ENCODE data around the gene KIAA1217.
A peak's percentile ranks its signal among the peaks of the same experiment; 100 is the strongest.

KIAA1217 gene

DNA sequence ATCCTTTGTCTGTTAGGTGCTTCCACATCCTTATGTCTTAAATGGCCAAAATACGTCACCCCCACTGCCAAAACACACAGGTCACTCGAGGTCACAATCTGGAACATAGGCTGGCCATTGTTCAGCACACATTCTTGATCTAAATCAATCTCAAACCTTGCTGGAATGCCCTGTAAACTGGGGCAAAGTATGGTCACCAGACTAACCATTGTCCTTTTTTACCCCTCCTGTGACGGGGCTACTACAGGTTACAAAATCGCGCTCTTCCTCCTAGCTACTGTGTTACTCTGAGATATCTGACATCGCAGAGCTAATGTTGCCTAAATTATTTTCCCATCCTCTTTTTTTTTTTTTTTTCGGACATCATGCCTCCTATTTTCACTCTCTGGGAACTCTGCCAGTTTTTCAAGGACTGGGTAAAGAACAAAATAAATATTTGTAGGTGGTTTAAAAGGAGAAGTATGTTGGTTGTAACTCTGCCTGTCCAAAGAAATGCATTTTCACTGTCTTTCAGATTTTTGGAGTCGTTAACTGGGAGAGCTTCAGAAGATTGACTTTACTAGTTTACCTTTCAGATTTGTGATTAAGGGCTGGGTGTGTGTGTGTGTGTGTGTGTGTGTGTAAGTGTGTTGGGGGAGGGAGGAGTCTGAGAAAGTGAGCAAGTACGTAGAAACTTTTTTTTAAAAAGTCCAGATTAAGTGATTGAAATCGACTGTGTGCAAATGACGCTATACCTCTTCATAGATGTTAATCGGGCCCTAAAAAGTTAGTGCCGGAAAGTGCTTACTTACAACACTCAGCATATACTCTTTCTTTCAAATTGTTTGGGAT lies 942 bp upstream of the KIAA1217 start:
- DNase-seq (ENCODE audit: low read depth in 2 of 2) = no peak

DNA sequence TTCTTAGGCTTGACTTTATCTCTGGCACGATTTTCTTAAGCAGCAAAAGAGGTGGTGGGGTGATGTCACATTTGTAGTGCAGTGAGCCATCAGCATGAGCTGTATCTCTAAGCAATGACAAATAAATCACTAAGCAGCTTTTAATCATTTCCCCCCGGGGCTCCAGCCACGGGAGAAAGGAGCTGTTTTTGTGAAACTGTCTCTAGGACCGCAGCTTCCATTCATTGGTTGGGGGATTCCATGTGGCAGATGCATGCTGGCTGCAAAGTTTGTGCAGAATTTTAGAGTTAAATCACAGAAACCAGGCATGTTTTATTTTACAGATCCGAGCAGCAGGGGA lies 464 bp downstream of the KIAA1217 start:
- DNase-seq (ENCODE audit: low read depth in 2 of 2) = peak in 1 of 2 experiments; percentile 5

DNA sequence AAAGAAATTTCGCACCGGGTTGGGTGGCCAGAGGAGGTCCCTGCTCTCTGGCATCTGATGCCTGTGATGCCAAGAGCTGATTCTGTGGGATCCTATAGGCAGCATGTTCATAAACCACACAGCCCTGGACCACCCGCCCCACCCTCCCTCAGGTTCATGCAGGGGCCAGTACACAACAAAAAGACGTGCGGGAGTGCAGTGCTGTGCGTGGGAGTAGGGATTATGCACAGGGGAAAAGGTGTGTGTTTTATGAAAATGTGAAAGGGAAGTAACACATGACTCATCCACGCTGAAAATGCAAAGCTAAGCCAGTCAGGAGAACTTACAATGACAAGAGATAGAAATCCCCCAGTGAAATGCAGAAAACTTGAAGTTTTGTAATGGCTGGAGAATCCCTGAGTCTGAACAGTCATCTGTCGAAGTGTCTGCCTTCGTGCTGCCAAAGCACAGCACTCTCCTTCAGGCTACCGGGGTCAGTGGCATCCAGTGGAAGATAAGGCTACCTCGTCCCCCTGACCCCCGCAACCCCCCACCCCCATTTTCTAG lies 1.1 kb downstream of the KIAA1217 start:
- peak in 1 of 2 experiments; percentile 33 for DNase-seq (ENCODE audit: low read depth in 2 of 2)

DNA sequence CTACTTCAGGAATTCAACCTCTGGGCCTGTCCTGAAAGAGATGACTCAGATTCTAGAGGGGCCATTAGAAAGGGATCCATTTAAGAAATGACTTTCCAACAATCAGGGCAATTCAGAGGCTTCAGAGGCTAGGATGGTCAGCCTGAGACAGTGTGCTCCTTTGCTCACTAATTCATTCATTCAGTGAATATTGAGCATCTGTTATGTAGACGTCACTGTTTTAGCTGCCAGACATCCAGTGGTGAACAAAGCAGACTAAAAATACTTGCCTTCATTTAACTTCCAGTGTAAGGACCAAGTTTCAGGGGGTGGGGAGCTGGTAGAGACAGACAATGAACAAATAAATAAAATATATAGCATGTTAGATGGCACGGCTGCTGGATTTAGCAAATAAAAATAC lies 1.6 kb downstream of the KIAA1217 start:
- no peak for DNase-seq (ENCODE audit: low read depth in 2 of 2)

DNA sequence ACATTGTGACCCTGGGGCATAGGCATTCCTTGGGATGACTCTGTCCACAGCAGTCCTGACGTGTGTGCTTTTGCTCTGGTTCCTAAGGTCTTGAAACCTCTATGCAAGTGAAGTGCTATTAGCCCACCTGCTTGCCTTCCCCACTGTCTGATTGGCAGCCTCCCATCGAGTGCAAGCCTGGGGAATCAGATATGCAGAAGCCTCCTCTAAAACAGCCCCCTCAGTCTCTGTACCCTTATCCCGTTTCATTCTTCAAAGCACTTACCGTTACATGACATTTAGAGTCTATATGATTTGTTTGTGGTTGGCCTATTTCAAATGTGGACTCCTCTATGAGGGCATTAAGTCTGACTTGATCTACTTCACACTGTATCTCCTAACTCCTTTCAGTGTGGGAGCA lies 4.3 kb downstream of the KIAA1217 start:
- DNase-seq (ENCODE audit: low read depth in 2 of 2) = no peak

DNA sequence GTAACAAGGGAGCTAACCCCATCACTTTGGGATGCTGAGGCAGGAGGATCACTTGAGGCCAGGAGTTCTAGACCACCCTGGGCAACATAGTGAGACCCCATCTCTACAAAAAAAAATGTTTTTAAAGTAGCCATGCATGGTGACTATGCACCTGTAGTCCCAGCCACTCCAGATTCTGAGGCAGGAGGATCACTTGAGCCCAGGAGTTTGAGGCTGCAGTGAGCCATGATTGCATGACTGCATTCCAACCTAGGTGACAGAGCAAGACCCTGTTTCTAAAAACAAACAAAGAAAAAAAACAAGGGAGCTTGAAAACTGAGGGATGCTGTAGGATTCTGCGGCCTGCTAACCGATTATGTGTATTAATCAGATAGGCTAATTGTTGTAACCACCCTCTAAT lies 4.9 kb downstream of the KIAA1217 start:
- no peak for DNase-seq (ENCODE audit: low read depth in 2 of 2)

DNA sequence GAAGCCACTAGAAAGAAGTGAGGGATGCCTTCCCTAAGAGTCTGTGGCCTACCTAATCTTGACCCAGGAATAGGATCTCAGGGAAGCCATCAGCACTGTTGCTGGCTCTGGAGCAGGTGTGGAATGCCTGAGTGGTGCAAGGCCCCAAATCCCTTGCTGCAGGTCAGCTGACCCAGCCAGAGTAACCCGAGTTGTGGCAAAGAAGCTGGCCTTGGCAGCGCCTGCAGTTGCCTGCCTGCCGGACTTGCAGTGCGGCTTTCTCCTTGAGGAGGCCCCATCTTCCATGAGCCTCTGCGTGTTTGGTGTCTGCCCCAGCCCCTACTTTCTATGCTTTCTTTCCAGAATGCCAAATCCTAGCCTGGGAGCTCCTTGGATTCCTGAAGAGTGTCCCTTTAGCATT lies 5.8 kb downstream of the KIAA1217 start:
- no peak for DNase-seq (ENCODE audit: low read depth in 2 of 2)

DNA sequence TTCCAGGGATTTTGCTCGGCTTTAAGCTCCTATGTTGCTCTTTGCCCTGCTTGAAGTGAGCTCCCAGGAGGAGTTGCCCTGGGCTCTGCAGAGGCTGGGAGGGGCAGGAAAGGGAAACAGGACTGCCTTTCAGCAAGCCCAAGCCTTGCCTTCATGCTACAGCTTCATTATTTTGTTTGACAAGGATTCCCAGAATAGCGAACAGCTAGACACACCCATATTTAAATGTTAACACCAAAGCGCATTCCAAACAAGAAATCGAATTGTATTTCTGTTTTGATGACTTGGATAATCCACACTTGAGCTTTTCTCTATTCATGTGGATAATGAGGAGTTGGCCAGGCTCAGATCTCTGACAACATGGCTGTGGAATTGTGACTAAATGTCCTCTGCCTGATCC lies 6.3 kb downstream of the KIAA1217 start:
- no peak for DNase-seq (ENCODE audit: low read depth in 2 of 2)

DNA sequence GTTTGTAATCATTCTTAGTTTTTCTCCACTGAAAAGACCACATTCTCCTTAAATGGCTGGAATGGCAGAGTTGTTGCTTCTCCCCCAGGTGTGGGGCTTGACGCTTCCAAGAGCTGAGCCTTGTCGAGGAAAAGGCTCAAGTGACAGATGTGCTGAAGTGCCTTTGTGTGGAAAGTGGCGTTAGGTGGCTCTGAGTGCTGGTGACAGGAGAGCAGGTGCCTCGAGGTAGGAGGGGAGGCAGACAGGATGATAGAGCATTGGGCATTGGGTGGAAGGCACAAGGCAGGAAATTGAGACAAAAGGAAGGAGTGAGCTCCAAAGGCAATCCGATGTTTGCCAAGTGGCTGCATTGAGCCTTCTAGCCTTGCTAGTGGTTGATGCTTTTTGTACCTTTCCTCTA lies 6.7 kb downstream of the KIAA1217 start:
- no peak for DNase-seq (ENCODE audit: low read depth in 2 of 2)

DNA sequence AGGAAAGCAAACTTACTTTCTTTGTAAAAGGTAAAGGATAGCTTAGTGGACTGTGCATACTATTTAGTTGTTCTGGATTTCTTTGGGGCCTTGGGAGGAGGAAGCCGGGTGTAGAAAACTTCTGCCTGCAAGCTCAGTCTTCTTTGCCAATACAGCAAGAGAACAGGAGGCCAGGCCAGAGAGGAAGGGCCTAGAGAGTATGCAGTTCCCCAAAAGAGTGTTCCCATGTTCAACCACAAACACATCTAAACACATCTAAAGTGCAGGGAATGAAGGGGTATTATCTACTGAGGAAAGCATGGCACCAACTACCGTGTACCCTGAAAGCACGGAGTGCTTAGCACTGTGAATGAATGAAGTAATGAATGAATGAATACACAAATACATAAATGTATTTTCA lies 11.0 kb downstream of the KIAA1217 start:
- no peak for DNase-seq (ENCODE audit: low read depth in 2 of 2)

DNA sequence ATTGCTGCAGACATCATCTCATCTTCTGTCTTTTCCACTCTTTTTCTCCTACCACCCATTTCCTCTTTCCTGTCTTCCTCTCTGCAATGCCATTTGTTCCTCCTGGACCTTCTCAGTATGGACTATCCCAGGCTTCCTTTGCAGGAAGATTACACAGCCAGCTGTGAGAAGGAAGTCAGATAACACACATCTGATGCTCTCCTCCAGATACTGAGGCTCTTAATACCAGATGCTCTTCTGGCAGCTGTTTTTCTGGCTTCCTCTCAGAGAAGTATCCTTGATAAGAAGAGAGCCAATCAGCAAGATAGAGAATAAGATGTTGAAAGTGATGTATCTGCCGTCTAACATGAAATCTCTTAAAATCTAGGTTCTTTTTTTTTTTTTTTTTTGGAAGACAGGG lies 14.4 kb downstream of the KIAA1217 start:
- no peak for DNase-seq (ENCODE audit: low read depth in 2 of 2)

DNA sequence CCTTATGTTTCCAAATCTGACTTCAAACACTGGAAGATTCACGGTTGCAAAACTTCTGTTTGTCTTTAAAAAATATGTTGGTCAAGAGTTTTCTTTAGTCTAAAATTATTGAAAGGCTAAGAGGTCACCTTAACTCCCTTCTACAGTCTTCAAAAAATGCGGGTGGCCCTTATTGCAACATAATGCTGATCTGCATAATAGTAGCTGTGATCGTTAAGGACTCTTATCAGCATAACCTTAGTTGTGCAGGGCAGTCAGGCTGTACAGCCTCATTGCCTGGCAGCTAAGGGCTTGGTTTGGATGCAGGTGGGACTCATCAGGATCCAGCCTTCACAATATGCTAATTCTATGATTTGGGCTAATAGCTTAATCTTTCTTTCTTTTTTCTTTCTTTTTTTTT lies 15.0 kb downstream of the KIAA1217 start:
- DNase-seq (ENCODE audit: low read depth in 2 of 2) = no peak

DNA sequence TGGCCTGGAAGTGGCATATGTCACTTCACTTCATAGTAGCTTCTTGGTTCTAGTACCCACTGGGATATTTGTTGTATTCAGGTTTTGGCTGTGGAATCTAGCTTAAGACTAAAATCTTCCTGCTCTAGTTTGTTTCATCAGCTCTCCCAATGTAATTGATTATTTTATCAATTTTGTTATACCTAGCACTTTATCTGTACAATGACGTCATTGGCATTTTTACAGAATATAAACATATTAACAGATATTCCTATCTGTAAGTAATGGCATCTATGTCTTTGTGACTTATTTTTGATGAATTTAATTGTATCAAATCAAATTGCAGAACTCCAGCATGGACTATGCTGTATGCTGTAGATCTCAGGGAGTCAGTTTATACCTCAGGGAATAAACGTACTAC lies 19.7 kb downstream of the KIAA1217 start:
- no peak for DNase-seq (ENCODE audit: low read depth in 2 of 2)

DNA sequence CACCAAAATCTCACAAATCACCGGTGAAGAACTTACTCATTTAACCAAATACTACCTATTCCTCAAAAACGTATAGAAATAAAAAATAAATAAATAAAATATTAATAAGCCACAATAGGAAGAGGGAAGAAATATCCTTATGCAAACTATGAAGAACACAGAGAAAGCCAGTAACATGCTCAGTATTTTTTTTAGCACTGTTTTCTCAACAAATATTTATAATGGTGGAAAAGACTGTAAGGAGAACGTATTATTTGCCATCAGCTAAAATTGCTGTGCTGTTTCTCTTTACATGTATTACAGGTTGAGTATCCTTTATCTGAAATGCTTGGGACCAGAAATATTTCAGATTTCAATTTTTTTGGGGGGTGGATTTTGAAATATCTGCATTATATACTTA lies 21.0 kb downstream of the KIAA1217 start:
- no peak for DNase-seq (ENCODE audit: low read depth in 2 of 2)

DNA sequence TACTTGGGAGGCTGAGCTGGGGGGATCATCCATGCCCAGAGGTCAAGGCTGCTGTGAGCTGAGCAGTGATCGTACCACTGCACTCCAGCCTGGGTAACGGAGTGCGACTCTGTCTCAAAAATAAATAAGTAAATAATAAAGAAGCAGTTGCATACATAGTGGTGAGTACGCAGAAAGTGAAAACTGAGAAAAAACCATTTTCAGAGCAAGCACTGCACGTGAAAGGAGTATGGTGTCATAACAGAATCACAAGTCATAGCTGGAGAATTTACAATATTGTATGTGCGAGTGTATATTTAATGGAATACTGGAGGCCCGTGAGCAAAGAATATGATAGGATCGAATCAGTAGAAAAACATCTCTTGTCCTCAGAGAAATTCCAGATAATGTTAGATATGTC lies 22.3 kb downstream of the KIAA1217 start:
- DNase-seq (ENCODE audit: low read depth in 2 of 2) = no peak

DNA sequence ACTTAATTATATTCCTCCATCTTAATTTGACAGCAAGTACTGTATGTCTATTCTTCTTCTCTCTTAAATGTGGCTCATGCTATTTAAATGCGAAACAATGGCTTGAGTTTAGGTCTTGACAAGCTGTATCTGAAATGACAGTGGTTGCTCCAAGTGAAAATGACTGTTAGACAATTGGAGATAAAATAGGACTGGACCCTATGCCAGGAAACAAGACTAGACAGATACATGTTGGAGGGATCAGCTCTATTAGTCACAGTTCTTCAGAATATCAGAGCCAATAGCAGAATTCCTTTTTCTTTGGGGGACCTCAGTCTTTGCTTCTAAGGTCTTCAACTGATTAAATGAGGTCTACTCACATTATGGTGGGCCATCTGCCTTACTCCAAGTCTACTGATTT lies 25.8 kb downstream of the KIAA1217 start:
- DNase-seq (ENCODE audit: low read depth in 2 of 2) = no peak

DNA sequence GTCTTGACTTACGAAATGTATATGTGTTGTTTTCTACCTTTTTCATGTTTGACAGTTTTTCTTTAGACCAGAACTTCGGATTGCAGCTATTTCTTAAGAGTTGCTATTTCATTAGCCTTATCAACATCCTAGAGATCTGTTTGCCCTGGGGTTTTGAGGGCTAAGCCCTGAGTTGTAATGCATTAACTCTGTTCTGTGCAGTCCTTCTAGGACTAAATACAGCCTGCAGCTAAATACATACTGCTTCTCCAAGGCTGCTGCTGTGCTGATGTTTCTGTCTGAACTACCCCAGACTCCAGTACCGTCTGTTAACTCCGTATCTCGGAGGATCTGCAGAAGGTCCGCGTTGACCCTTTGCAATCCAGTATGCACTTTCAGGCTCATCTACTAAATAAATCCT lies 26.5 kb downstream of the KIAA1217 start:
- no peak for DNase-seq (ENCODE audit: low read depth in 2 of 2)

DNA sequence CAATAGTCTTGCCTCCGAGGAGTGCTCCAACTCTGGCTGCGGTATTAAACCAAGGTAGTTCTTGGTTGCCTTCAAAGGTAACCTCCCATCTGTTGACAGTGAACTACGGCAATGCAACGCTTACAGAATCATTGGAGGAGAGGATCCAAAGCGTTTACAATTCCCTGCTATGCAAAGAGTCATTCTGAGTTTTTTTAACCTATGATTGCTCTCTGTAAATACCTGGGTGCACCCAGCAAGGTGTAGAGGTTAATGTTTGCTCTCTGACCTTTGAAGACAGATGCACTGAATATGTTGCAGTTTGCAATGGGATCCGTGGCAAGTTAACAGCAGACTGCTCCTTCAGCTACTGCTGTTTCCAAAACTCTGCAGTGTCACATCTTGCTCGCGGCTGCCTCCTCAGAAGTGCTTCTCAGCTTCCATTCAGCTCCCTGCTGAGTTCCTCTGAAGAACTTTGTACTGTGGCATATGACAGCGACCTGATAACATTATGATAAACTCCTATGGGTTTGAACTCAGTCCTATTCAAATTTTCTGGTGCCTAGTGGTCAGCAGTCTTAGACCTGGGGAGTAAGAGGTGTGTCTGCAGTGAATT lies 29.0 kb downstream of the KIAA1217 start:
- no peak for DNase-seq (ENCODE audit: low read depth in 2 of 2)

DNA sequence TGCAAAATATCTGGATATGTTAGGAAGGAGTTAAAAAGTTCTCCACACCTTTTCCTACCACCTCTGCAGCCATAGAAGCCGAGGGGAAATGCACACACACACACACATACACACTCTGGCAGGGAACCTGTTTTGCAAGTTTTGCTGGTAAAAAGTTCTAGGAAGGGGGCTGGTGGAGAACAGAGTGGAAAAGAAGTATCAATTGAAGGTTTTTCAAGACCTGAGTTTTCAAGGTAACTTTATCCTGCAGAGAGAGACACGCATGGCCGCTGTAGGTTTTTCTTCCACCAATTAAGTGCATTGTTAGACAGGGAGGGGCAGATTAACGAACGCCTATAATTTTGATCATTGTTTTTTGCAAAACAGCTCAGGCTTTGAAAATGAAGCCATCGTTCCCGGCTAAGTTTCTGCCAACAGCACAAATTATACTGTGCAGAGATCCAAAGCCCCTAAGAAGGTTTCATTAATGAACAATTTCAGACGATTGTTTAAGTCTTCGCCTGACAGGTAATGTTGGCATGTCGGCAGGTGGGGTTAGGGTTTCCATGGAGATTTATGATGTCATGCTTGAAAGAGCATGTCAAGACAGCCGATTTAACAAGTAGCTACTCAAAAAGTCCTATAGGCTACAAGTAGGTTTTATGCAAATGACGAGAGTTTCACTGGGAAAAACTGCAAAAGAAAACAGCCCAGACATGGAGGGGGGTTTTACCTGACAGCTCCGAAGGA lies 29.7 kb downstream of the KIAA1217 start:
- no peak for DNase-seq (ENCODE audit: low read depth in 2 of 2)

DNA sequence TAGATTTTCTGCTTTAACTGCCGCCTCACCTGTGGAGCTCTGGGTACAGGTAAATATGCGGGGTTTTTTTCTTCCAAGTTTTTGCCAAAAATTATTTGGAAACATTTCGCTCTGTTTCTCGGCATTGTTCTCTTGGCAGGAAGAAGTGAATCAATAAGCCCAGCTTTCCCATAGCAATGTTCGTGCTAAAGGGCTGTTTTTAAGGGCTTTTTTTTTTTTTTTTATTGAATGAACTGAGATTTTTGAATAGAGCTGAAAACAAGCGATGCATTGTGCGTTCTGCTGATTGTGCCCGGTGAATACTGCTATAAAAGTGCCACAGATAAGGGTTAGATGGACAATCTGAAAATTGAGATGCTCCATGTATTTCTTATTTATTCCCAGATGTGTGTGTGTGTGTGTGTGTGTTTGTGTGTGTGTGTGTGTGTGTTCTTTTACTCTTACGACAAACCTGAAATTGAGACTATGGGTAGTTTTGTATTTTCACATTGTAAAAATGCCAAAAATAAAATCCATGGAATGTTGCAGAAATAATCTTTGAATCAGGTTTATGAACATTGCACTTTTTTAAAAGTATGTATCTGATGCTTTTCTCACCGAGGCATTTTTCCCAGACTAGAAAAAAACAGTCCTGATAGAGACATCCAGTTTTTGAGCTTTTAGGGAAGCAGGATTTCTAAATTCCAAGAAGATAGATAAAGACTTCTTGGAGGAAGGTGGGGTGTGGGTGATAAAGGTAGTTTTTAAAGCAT lies 30.5 kb downstream of the KIAA1217 start:
- no peak for DNase-seq (ENCODE audit: low read depth in 2 of 2)

DNA sequence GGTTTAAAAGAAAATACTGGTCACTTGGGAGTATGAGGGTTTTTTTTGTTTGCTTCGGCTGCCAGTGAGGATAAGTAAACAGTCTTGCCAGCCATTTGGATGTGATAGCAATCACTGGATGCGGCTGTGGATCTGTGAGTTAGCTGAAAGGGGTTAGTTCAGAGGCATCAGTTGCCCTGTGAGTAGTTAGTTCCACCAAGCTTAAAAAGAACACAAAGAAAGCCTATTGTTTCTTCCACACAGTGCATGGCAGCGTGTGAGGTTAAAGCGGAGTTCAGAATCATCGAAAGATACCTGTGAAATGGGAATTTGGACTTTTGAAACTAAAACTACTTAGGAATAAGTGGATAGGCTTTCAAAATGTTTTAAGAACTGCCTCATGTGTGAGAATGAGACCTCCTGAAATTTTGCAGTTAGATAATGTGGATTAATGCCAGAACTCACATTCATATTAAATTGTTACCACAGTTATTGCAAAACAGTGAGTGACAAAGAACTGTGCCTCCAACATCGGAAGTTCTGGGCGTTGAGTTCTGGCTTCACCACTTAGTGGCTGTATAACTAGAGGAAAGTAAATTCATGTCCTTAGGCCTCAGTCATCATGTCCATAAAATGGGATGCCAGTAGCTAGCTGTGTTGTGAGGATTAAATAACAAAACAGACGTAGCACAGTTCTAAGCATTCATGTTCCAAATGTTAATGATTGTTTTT lies 31.3 kb downstream of the KIAA1217 start:
- DNase-seq (ENCODE audit: low read depth in 2 of 2) = no peak
